HEK293 (cell line): ENCODE measurements around the gene FRMPD4.

Experiments
- CTCF ChIA-PET: fragments of 350-600 bp; formaldehyde crosslinking; extraction: SDS; loops from one replicate; lab custom pipeline; 2021; ENCODE audit warnings: antibody characterized with exemption; lab: Yijun Ruan, JAX
- POLR2A ChIA-PET: fragments of 300-600 bp; formaldehyde crosslinking; extraction: SDS; loops from one replicate; lab custom pipeline; 2020; ENCODE audit warnings: antibody characterized with exemption, inconsistent platforms; lab: Yijun Ruan, JAX
- H3K27ac ChIP-seq: fragments of 200-500 bp; sonication (Bioruptor generic); 2 replicates; pipeline ENCODE4 v1.5.1; 2014; ENCODE audit warnings: low read depth, low read length, control low read depth, inconsistent platforms; ENCODE audit errors: extremely low read depth
- H3K36me3 ChIP-seq, 2 experiments: fragments of 200-500 bp in 1 of 2; sonication (Bioruptor generic) in 1 of 2; 1 replicate in 1 of 2; 2 replicates in 1 of 2; pipeline ENCODE4 v1.5.1; 2014 to 2017; ENCODE audit warnings: inconsistent platforms in 2 of 2, low read length in 2 of 2; ENCODE audit not compliant: control insufficient read depth in 2 of 2, insufficient read depth in 1 of 2
- H3K4me1 ChIP-seq: fragments of 200-500 bp; sonication (Bioruptor generic); 2 replicates; pipeline ENCODE4 v1.5.1; 2014; ENCODE audit warnings: mild to moderate bottlenecking, low read length, inconsistent platforms; ENCODE audit not compliant: control insufficient read depth, insufficient read depth
- H3K4me3 ChIP-seq: 2 replicates; pipeline ENCODE4 v1.5.1; 2011; ENCODE audit warnings: low read depth, mild to moderate bottlenecking, control low read depth, low read length, moderate library complexity
- H3K9me3 ChIP-seq: fragments of 200-500 bp; sonication (Bioruptor generic); 2 replicates; pipeline ENCODE4 v1.5.1; 2014; ENCODE audit warnings: low read depth, low read length, inconsistent platforms; ENCODE audit not compliant: control insufficient read depth, insufficient read depth
- FEZF1 ChIP-seq: fragments of 450-650 bp; formaldehyde crosslinking; IDR thresholded peaks from 2 replicates; pipeline ENCODE4 v1.5.1; 2016; ENCODE audit warnings: missing biosample characterization, missing genetic modification characterization
- IKZF3 ChIP-seq: fragments of 450-650 bp; IDR thresholded peaks from 2 replicates; pipeline ENCODE4 v1.5.0; 2018; ENCODE audit warnings: missing biosample characterization, mild to moderate bottlenecking, missing genetic modification characterization, moderate library complexity
- MZF1 ChIP-seq: fragments of 450-650 bp; formaldehyde crosslinking; IDR thresholded peaks from 2 replicates; pipeline ENCODE4 v1.5.1; 2017; ENCODE audit warnings: missing biosample characterization, missing genetic modification characterization, borderline replicate concordance
- SETDB1 ChIP-seq: IDR thresholded peaks from one replicate; pipeline ENCODE4 v1.6.1; 2017; ENCODE audit warnings: mild to moderate bottlenecking, low read length, moderate library complexity, mixed read lengths; ENCODE audit not compliant: insufficient read length
- ZBTB17 ChIP-seq: fragments of 450-650 bp; formaldehyde crosslinking; IDR thresholded peaks from 2 replicates; pipeline ENCODE4 v1.5.1; 2016; ENCODE audit warnings: missing biosample characterization, missing genetic modification characterization
- ZBTB7A ChIP-seq: fragments of 450-650 bp; formaldehyde crosslinking; IDR thresholded peaks from 2 replicates; pipeline ENCODE4 v1.5.1; 2016; ENCODE audit warnings: low read depth, missing biosample characterization, missing genetic modification characterization
- ZNF140 ChIP-seq: fragments of 450-650 bp; formaldehyde crosslinking; IDR thresholded peaks from 2 replicates; pipeline ENCODE4 v1.5.1; 2016; ENCODE audit warnings: missing biosample characterization, missing genetic modification characterization
- ZNF23 ChIP-seq: fragments of 450-650 bp; formaldehyde crosslinking; IDR thresholded peaks from 2 replicates; pipeline ENCODE4 v1.5.1; 2016; ENCODE audit warnings: missing biosample characterization, missing genetic modification characterization, borderline replicate concordance
- ZNF248 ChIP-seq: fragments of 450-650 bp; formaldehyde crosslinking; IDR thresholded peaks from 2 replicates; pipeline ENCODE4 v1.5.1; 2017; ENCODE audit warnings: missing biosample characterization, missing genetic modification characterization
- ZNF449 ChIP-seq: fragments of 450-650 bp; formaldehyde crosslinking; IDR thresholded peaks from 2 replicates; pipeline ENCODE4 v1.5.1; 2017; ENCODE audit warnings: missing biosample characterization, mild to moderate bottlenecking, missing genetic modification characterization, moderate library complexity
- ZNF560 ChIP-seq: fragments of 450-650 bp; formaldehyde crosslinking; IDR thresholded peaks from 2 replicates; pipeline ENCODE4 v1.5.1; 2017; ENCODE audit warnings: missing biosample characterization, missing genetic modification characterization, borderline replicate concordance
- ZNF585B ChIP-seq: fragments of 450-650 bp; formaldehyde crosslinking; IDR thresholded peaks from 2 replicates; pipeline ENCODE4 v1.5.1; 2016; ENCODE audit warnings: missing biosample characterization, missing genetic modification characterization
- ZNF654 ChIP-seq: fragments of 450-650 bp; formaldehyde crosslinking; IDR thresholded peaks from 2 replicates; pipeline ENCODE4 v1.5.1; 2016; ENCODE audit warnings: low read depth, missing biosample characterization, missing genetic modification characterization
- ZNF747 ChIP-seq: fragments of 450-650 bp; formaldehyde crosslinking; IDR thresholded peaks from 2 replicates; pipeline ENCODE4 v1.5.1; 2016; ENCODE audit warnings: missing biosample characterization, missing genetic modification characterization
- ZNF768 ChIP-seq: fragments of 450-650 bp; formaldehyde crosslinking; IDR thresholded peaks from 2 replicates; pipeline ENCODE4 v1.5.1; 2018; ENCODE audit warnings: missing biosample characterization, mild to moderate bottlenecking, missing genetic modification characterization
- ZNF792 ChIP-seq: fragments of 450-650 bp; formaldehyde crosslinking; IDR thresholded peaks from 2 replicates; pipeline ENCODE4 v1.5.1; 2016; ENCODE audit warnings: missing biosample characterization, missing genetic modification characterization
- ZNF830 ChIP-seq: fragments of 450-650 bp; IDR thresholded peaks from 2 replicates; pipeline ENCODE4 v1.5.0; 2018; ENCODE audit warnings: missing biosample characterization, missing genetic modification characterization, low read depth, mild to moderate bottlenecking, moderate library complexity
- TF ChIP-seq, protein P1 (sequence below): fragments of 450-650 bp; formaldehyde crosslinking; IDR thresholded peaks from 2 replicates; pipeline ENCODE4 v1.5.1; 2017; ENCODE audit warnings: missing biosample characterization, missing genetic modification characterization

The FRMPD4 gene

DNA sequence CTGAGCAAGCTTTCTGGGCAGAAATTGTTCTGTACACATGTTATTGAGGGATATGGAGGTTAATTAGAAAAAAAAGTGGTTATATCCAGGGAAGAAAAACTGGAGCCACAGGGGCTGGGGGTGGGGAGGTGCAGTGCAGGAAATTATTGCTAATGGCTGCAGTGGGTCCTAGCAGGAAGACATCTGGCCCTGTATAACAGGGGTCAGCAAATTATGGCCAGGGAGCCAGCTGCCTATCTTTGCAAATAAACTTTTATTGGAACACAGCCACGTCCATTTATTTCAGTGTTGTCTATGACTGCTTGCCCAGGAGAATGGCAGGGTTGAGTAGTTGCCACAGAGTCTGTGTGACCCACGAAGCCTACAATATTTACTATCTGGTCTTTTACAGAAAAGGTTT lies 629.6 kb downstream of the FRMPD4 start:
- Histone ChIP-seq H3K4me3 (no peak overlapping the region), H3K9me3 (no peaks in the 10 kb centered on the region), H3K27ac (no peak overlapping the region), H3K36me3 (no peaks in the 10 kb centered on the region), H3K4me1 (no peaks in the 10 kb centered on the region)
- POLR2A ChIA-PET, result interaction anchor here (0.7 kb wide), 1 partner anchor 12 kb away, joined by 3 read pairs; no protein-coding TSS in a partner anchor
- CTCF ChIA-PET, result interaction anchor here (0.6 to 5.1 kb wide), 4 partner anchors 10 to 688 kb away, joined by 3 to 39 read pairs (median 3); no protein-coding TSS in a partner anchor
- no peak for TF ChIP-seq ZNF560
- no peak for TF ChIP-seq ZNF140 (tag by site-specific recombination)
- TF ChIP-seq ZNF23 (tag by site-specific recombination), result no peak
- no peak for TF ChIP-seq IKZF3 (tag by site-specific recombination)
- TF ChIP-seq MZF1 (tag by site-specific recombination), result no peak
- TF ChIP-seq ZBTB17 (tag by site-specific recombination), result no peak
- TF ChIP-seq ZNF792 (tag by site-specific recombination), result no peak
- TF ChIP-seq FEZF1 (tag by site-specific recombination), result no peak
- no peak for TF ChIP-seq ZBTB7A (tag by site-specific recombination)
- no peak for TF ChIP-seq SETDB1
- no peak for TF ChIP-seq ZNF585B
- no peak for TF ChIP-seq ZNF747 (tag by site-specific recombination)

DNA sequence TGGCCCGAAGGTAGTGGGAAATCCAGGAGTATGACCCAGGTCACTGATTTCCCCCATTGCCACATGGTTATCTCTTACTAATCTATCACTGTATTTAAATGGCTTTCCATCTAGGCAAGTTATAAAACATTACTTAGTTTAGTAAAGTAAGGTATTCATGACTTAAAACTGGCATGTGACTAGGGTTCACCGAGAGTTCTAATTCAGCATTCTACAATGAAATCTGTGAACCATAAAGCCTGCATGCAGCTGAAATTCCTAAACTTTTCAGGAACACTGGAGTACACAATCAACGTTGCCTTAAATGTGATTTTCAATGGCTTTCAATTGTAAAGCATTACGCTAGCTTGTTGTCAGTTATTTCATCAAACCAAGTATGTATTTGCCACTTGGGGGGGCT lies 630.2 kb downstream of the FRMPD4 start:
- TF ChIP-seq ZNF248, result no peak
- TF ChIP-seq ZNF830, result no peak
- TF ChIP-seq ZNF768, result no peak
- Histone ChIP-seq H3K36me3 (no peaks in the 10 kb centered on the region), H3K4me1 (no peaks in the 10 kb centered on the region), H3K27ac (no peak overlapping the region), H3K4me3 (no peak overlapping the region), H3K9me3 (no peaks in the 10 kb centered on the region)
- ChIA-PET POLR2A (interaction anchor here (0.7 kb wide), 1 partner anchor 13 kb away, joined by 3 read pairs; no protein-coding TSS in a partner anchor), CTCF (interaction anchor here (0.6 to 5.1 kb wide), 6 partner anchors 10 to 1263 kb away, joined by 3 to 39 read pairs (median 3); no protein-coding TSS in a partner anchor)

DNA sequence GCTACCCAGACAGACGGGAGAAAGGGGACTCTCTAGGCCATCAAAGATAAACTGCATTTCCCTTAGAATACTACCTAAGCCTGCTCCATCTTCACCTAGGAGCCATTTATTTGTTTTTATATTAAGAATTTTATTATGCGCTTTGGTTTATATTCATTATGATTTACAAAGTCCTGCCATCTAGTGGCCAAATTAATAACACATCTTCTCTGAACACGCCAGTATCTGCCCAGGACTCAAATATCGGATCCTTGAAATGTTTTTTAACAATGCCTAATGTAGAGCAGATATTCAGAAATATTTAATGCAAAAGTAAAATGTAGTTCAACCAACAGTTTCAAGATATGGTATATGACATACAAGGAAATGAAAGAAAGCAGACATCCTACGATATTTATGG lies 632.2 kb downstream of the FRMPD4 start:
- TF ChIP-seq ZNF654 (tag by site-specific recombination) (peak; percentile 20), ZNF449 (tag by site-specific recombination) (no peak)
- TF ChIP-seq, protein P1, sequence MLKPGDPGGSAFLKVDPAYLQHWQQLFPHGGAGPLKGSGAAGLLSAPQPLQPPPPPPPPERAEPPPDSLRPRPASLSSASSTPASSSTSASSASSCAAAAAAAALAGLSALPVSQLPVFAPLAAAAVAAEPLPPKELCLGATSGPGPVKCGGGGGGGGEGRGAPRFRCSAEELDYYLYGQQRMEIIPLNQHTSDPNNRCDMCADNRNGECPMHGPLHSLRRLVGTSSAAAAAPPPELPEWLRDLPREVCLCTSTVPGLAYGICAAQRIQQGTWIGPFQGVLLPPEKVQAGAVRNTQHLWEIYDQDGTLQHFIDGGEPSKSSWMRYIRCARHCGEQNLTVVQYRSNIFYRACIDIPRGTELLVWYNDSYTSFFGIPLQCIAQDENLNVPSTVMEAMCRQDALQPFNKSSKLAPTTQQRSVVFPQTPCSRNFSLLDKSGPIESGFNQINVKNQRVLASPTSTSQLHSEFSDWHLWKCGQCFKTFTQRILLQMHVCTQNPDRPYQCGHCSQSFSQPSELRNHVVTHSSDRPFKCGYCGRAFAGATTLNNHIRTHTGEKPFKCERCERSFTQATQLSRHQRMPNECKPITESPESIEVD (tag by site-specific recombination), result no peak
- H3K9me3 ChIP-seq, result no peaks in the 10 kb centered on the region
- H3K4me3 ChIP-seq, result no peak overlapping the region
- CTCF ChIA-PET, result interaction anchor here (0.5 to 5.1 kb wide), 33 partner anchors 10 to 1222 kb away, joined by 3 to 83 read pairs (median 5); partner anchors contain the start of gene PRPS2
- no peak overlapping the region for H3K27ac ChIP-seq
- POLR2A ChIA-PET, result interaction anchor here (2.7 kb wide), 1 partner anchor 21 kb away, joined by 15 read pairs; the partner anchor contains the start of gene PRPS2
- H3K36me3 ChIP-seq, result no peaks in the 10 kb centered on the region
- no peaks in the 10 kb centered on the region for H3K4me1 ChIP-seq
